GM21825 (cell line): ENCODE results near the gene ITGBL1.
"Not testable (repeated sequence)": the region's sequence is repeated elsewhere in the genome, so short reads cannot be mapped to it uniquely, and the experiment has no call there.

Experiments
- ATAC-seq: cut with Tn5 transposase; IDR thresholded peaks from one replicate; pipeline ENCODE4 v1.9.1; 2021; ENCODE audit warnings: mild to moderate bottlenecking, moderate library complexity; ENCODE audit not compliant: unreplicated experiment

Gene ITGBL1

GRCh38 chr13:101511766-101512165 lies 59.3 kb downstream of the ITGBL1 start:
- ATAC-seq, result no peak

- ATAC-seq, result no peak
Measured at GRCh38 chr13:101512650-101513049, 60.2 kb downstream of the ITGBL1 start.

GRCh38 chr13:101514100-101514499 lies 61.6 kb downstream of the ITGBL1 start:
- no peak for ATAC-seq

GRCh38 chr13:101514695-101515275 lies 62.3 kb downstream of the ITGBL1 start:
- peak; percentile 63 for ATAC-seq

- no peak for ATAC-seq
Measured at GRCh38 chr13:101515504-101515903, 63.0 kb downstream of the ITGBL1 start.

- no peak for ATAC-seq
Measured at GRCh38 chr13:101516262-101516661, 63.8 kb downstream of the ITGBL1 start.

- ATAC-seq, result peak; percentile 91
Measured at GRCh38 chr13:101520672-101521071, 68.2 kb downstream of the ITGBL1 start.

- ATAC-seq, result no peak
Measured at GRCh38 chr13:101521371-101521770, 68.9 kb downstream of the ITGBL1 start.

GRCh38 chr13:101522607-101523006 lies 70.1 kb downstream of the ITGBL1 start:
- no peak for ATAC-seq

- no peak for ATAC-seq
Measured at GRCh38 chr13:101523154-101524131, 71.0 kb downstream of the ITGBL1 start.

GRCh38 chr13:101527130-101527529 lies 74.7 kb downstream of the ITGBL1 start:
- no peak for ATAC-seq

GRCh38 chr13:101529422-101529821 lies 76.9 kb downstream of the ITGBL1 start:
- no peak for ATAC-seq

GRCh38 chr13:101530293-101530692 lies 77.8 kb downstream of the ITGBL1 start:
- ATAC-seq, result no peak

- ATAC-seq, result no peak
Measured at GRCh38 chr13:101535192-101535746, 82.8 kb downstream of the ITGBL1 start.

- no peak for ATAC-seq
Measured at GRCh38 chr13:101536079-101536478, 83.6 kb downstream of the ITGBL1 start.

GRCh38 chr13:101544544-101544943 lies 92.1 kb downstream of the ITGBL1 start:
- not testable (repeated sequence) for ATAC-seq

- no peak for ATAC-seq
Measured at GRCh38 chr13:101544979-101545378, 92.5 kb downstream of the ITGBL1 start.

- ATAC-seq, result no peak
Measured at GRCh38 chr13:101545521-101545920, 93.0 kb downstream of the ITGBL1 start.

- no peak for ATAC-seq
Measured at GRCh38 chr13:101552286-101552685, 99.8 kb downstream of the ITGBL1 start.

- no peak for ATAC-seq
Measured at GRCh38 chr13:101552786-101553185, 100.3 kb downstream of the ITGBL1 start.

GRCh38 chr13:101554420-101555125 lies 102.1 kb downstream of the ITGBL1 start:
- ATAC-seq, result no peak
